Fibroblast of lung (primary cell): ENCODE data around the gene THPO. TPM values are rescaled to one million over a fixed set of nuclear protein-coding genes. Genes with fewer than 3 reads are reported as not detected.
A peak's percentile ranks its signal among the peaks of the same experiment; 100 is the strongest.

ENCODE experiments used
- DNase-seq, 2 donors: peaks; one replicate each; pipeline versions ENCODE4 v3.0.0 to v3.0.0-alpha.2; 2010; ENCODE audit warnings: low read depth in 2 of 2
- H2AFZ ChIP-seq: 2 replicates; pipeline ENCODE4 v1.5.1; 2012; ENCODE audit warnings: low read length, control low read depth, inconsistent platforms
- H3K27ac ChIP-seq: 2 replicates; pipeline ENCODE4 v1.5.1; 2011; ENCODE audit warnings: low read length, control low read depth; ENCODE audit not compliant: insufficient read depth
- H3K27me3 ChIP-seq: 2 replicates; pipeline ENCODE4 v1.5.1; 2011; ENCODE audit warnings: mild to moderate bottlenecking, low read length; ENCODE audit not compliant: control insufficient read depth, insufficient read depth
- H3K36me3 ChIP-seq: 2 replicates; pipeline ENCODE4 v1.5.1; 2011; ENCODE audit warnings: low read length; ENCODE audit not compliant: control insufficient read depth, insufficient read depth
- H3K4me1 ChIP-seq: 2 replicates; pipeline ENCODE4 v1.5.1; 2011; ENCODE audit warnings: low read length; ENCODE audit not compliant: control insufficient read depth, insufficient read depth; ENCODE audit errors: extremely low read depth
- H3K4me2 ChIP-seq: 2 replicates; pipeline ENCODE4 v1.5.1; 2011; ENCODE audit warnings: low read length, control low read depth; ENCODE audit not compliant: insufficient read depth; ENCODE audit errors: extremely low read depth
- H3K4me3 ChIP-seq, 4 experiments: fragments of 200-600 bp in 1 of 4; sonication (generic) in 1 of 4; replicated peaks in 1 of 4; 2 replicates each; pipeline ENCODE4 v1.5.1; 2011 to 2016; ENCODE audit warnings: low read length in 4 of 4, low read depth in 3 of 4, mild to moderate bottlenecking in 3 of 4, control low read depth in 2 of 4, inconsistent platforms in 1 of 4, mixed read lengths in 1 of 4; ENCODE audit not compliant: insufficient read depth in 1 of 4; ENCODE audit errors: control extremely low read depth in 1 of 4
- H3K79me2 ChIP-seq: 2 replicates; pipeline ENCODE4 v1.5.1; 2012; ENCODE audit warnings: mild to moderate bottlenecking, low read length, inconsistent platforms; ENCODE audit not compliant: control insufficient read depth, insufficient read depth
- H3K9ac ChIP-seq: 2 replicates; pipeline ENCODE4 v1.5.1; 2011; ENCODE audit warnings: mild to moderate bottlenecking, low read length, control low read depth; ENCODE audit not compliant: insufficient read depth
- H3K9me3 ChIP-seq: 2 replicates; pipeline ENCODE4 v1.5.1; 2012; ENCODE audit warnings: low read depth, low read length; ENCODE audit not compliant: control insufficient read depth, insufficient read depth
- H4K20me1 ChIP-seq: 2 replicates; pipeline ENCODE4 v1.5.1; 2011; ENCODE audit warnings: low read length; ENCODE audit not compliant: control insufficient read depth, insufficient read depth; ENCODE audit errors: extremely low read depth
- EZH2 ChIP-seq: IDR thresholded peaks from 2 replicates; pipeline ENCODE4 v1.5.1; 2012; ENCODE audit warnings: low read length, control low read depth, mild to moderate bottlenecking; ENCODE audit errors: missing control alignments
- polyA plus RNA-seq, 2 donors: library from polyadenylated mRNA; depleted of rRNA in 1 of 2; stranded (reverse) in 1 of 2; unstranded in 1 of 2; fragments of >200 nt; gene quantifications; 2 replicates each; pipeline ENCODE4 v1.2.1, GENCODE V29; 2011 to 2012; ENCODE audit warnings: missing spikeins in 1 of 2
- total RNA-seq: library from RNA; depleted of rRNA; stranded (reverse); fragments of >200 nt; gene quantifications from 2 replicates; pipeline ENCODE4 v1.2.1, GENCODE V29; 2014
- TF ChIP-seq, protein P1 (sequence below), 2 donors: IDR thresholded peaks in 1 of 2; conservative IDR thresholded peaks in 1 of 2; 1 replicate in 1 of 2; 2 replicates in 1 of 2; pipeline ENCODE4 v1.5.1; 2011 to 2012; ENCODE audit warnings: low read length in 2 of 2, control low read depth in 1 of 2, inconsistent platforms in 1 of 2, low read depth in 1 of 2, mild to moderate bottlenecking in 1 of 2

Gene THPO
- total and polyA plus RNA-seq, 2 donors (not counting 1 experiment from before 2014, with no cell fraction given), result 0.27 to 0.50 TPM

DNA sequence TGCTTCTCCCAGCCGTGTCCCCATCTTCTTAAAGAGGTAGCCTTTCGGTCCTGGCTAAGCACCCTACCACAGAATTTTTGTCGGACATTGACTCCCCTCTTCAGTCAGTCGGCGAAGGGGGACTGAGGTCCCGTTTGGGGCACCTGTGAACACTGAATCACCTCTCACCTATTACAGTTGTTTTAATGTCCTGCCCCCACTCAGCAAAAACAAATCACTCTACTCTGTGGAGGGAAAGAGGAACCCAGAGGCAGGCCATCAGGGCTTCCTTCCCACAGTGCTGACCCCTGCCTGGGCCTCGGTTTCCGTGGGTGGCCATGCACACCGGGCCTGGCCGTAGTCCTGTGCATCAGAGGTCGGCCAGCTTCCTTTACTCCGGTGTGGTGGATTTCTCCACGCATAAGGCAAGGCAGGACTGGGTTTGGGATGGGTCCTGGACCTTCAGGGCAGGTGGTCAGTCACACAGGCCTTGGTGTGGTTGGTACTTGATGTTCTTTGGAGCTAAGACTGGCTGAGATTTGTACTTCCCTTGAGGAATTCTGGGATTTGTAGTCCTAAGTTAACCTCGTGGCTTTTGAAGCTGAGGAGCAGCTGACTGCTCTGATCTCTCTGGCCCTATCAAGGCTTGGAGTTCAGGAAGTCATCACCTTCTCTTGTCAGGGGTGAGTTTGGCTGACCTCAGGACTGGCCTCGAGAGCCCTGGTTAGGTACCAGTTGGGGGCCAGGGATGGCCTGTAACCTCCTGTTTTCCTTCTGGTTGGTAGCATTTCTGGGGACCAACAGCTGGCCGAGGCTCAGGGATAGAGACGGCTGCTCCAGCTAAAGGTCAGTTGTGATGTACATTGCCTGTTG, 41.2 kb downstream of the THPO start:
- H3K9me3 ChIP-seq, result no peaks in the 10 kb centered on the region
- peak overlapping the region; percentile 86 for H3K9ac ChIP-seq
- H3K79me2 ChIP-seq, result peaks cover 22% of the 10 kb centered on the region
- no peaks in the 10 kb centered on the region for H4K20me1 ChIP-seq
- H3K4me3 ChIP-seq, result peak overlapping the region; percentile 47 to 72 (median 60)
- H2AFZ ChIP-seq, result no peak overlapping the region
- H3K27ac ChIP-seq, result peak overlapping the region; percentile 92
- H3K27me3 ChIP-seq, result no peaks in the 10 kb centered on the region
- peaks cover 21% of the 10 kb centered on the region for H3K36me3 ChIP-seq
- TF ChIP-seq EZH2, result no peak
- TF ChIP-seq, protein P1, sequence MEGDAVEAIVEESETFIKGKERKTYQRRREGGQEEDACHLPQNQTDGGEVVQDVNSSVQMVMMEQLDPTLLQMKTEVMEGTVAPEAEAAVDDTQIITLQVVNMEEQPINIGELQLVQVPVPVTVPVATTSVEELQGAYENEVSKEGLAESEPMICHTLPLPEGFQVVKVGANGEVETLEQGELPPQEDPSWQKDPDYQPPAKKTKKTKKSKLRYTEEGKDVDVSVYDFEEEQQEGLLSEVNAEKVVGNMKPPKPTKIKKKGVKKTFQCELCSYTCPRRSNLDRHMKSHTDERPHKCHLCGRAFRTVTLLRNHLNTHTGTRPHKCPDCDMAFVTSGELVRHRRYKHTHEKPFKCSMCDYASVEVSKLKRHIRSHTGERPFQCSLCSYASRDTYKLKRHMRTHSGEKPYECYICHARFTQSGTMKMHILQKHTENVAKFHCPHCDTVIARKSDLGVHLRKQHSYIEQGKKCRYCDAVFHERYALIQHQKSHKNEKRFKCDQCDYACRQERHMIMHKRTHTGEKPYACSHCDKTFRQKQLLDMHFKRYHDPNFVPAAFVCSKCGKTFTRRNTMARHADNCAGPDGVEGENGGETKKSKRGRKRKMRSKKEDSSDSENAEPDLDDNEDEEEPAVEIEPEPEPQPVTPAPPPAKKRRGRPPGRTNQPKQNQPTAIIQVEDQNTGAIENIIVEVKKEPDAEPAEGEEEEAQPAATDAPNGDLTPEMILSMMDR (conservative IDR thresholded peaks at IDR 0.05 in 1 of 2, IDR thresholded peaks at IDR 0.05 in 1 of 2; ENCODE audit: low read depth in 1 of 2, low read length in 2 of 2), result no peak
- peak overlapping the region; percentile 95 for H3K4me2 ChIP-seq
- H3K4me1 ChIP-seq, result peaks cover 36% of the 10 kb centered on the region
- DNase-seq, result peak; percentile 68 to 75

DNA sequence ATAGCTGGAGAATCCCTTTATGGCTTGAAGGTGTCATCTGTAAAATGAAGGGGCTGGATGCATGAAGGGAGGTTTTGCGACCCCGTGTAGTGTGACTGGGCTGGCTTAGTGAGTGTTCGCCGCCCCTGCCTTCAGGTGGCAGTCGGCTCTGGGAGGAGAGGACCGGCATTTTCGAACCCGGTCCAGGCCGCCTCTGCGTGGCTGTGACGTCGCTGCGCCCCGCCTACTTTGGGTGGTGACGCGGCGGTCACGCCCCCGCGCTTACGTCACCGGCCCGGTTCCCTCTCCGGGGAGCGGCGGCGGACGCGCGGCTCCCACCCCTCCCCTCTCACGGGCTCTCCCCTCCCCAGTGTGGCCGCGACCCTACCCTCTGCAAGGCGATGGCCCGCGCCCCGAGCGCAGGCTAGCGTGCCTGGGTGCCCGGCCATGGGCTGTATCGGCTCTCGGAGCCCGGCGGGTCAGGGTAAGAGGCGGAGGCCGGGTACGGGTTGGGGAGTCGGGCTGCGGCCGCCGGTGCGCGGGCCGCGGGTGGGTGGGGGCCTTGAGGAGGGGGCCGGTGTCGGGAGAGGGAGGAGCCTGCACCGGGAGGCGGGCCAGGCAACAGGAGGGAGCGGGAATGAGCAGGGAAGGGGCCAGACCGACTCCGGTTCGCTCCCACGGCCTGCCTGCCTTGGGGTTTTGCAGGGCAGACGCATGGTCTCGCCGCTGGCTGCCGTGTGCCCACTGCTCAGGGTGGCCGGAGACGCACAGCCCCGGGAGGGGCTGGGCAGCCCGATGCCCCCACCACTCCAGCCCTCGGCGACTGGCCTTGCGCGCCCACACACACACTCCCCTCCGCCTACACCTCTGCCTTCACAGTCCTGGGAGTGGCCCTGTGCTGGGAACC, 42.1 kb downstream of the THPO start:
- peaks cover 24% of the 10 kb centered on the region for H3K79me2 ChIP-seq
- no peaks in the 10 kb centered on the region for H3K27me3 ChIP-seq
- H2AFZ ChIP-seq, result no peak overlapping the region
- peak; percentile 76 to 79 for DNase-seq
- H4K20me1 ChIP-seq, result no peaks in the 10 kb centered on the region
- peaks cover 23% of the 10 kb centered on the region for H3K36me3 ChIP-seq
- peaks cover 38% of the 10 kb centered on the region for H3K4me1 ChIP-seq
- peak overlapping the region; percentile 95 for H3K4me2 ChIP-seq
- TF ChIP-seq, protein P1 (conservative IDR thresholded peaks at IDR 0.05 in 1 of 2, IDR thresholded peaks at IDR 0.05 in 1 of 2; ENCODE audit: low read depth in 1 of 2, low read length in 2 of 2), result no peak
- no peak for TF ChIP-seq EZH2
- H3K4me3 ChIP-seq, result peak overlapping the region; percentile 47 to 72 (median 60)
- peak overlapping the region; percentile 92 for H3K27ac ChIP-seq
- no peaks in the 10 kb centered on the region for H3K9me3 ChIP-seq
- H3K9ac ChIP-seq, result peak overlapping the region; percentile 86

- H3K4me2 ChIP-seq, result no peak overlapping the region
- peaks cover 24% of the 10 kb centered on the region for H3K79me2 ChIP-seq
- peaks cover 23% of the 10 kb centered on the region for H3K36me3 ChIP-seq
- no peaks in the 10 kb centered on the region for H4K20me1 ChIP-seq
- peaks cover 36% of the 10 kb centered on the region for H3K4me1 ChIP-seq
- H3K9me3 ChIP-seq, result no peaks in the 10 kb centered on the region
- peak overlapping the region; percentile 40 for H3K9ac ChIP-seq
- no peaks in the 10 kb centered on the region for H3K27me3 ChIP-seq
- H3K27ac ChIP-seq, result peak overlapping the region; percentile 92
- H3K4me3 ChIP-seq, result peak overlapping the region in 1 of 4 experiments; percentile 72
- no peak for DNase-seq
- TF ChIP-seq EZH2, result no peak
- TF ChIP-seq, protein P1 (conservative IDR thresholded peaks at IDR 0.05 in 1 of 2, IDR thresholded peaks at IDR 0.05 in 1 of 2; ENCODE audit: low read depth in 1 of 2, low read length in 2 of 2), result no peak
- no peak overlapping the region for H2AFZ ChIP-seq
Measured at GRCh38 chr3:184335291-184335660, 42.7 kb downstream of the THPO start.
